K562 (cell line): Measurements from ENCODE around the gene OBSL1. TPM values are rescaled to one million over a fixed set of nuclear protein-coding genes. Genes with fewer than 3 reads are reported as not detected.

ENCODE experiments used
- ATAC-seq: fragments of 200-7000 bp; cut with Tn5 transposase; 3 replicates; pipeline ENCODE4 v1.9.1; 2020; ENCODE audit warnings: moderate library complexity
- BruUV-seq: library from RNA; stranded (reverse); fragments of 400-500 nt; replicated peaks from 2 replicates; lab custom pipeline; 2021; lab: Mats Ljungman, UMichigan
- CTCF ChIA-PET: fragments of 300-600 bp; formaldehyde crosslinking; extraction: SDS; loops from one replicate; lab custom pipeline; 2021; ENCODE audit warnings: low intra/inter-chr PET ratio; lab: Yijun Ruan, JAX
- POLR2A ChIA-PET: fragments of 300-600, 350-650 bp; sonication (Branson Sonifier 250); formaldehyde crosslinking; extraction: SDS; loops from one replicate; lab custom pipeline; 2021; ENCODE audit warnings: antibody characterized with exemption, inconsistent platforms; lab: Yijun Ruan, JAX
- DNase-seq, 4 experiments: peaks; one replicate each; pipeline versions ENCODE4 v3.0.0 to v3.0.0-alpha.2; 2011 to 2018; ENCODE audit warnings: low spot score in 3 of 4, mixed read lengths in 3 of 4; ENCODE audit errors: extremely low read depth in 1 of 4
- FAIRE-seq: peaks from 2 replicates; lab custom pipeline; 2011; peaks lifted over from hg19 to GRCh38; lab: Jason Lieb, UNC
- H2AFZ ChIP-seq: 2 replicates; pipeline ENCODE4 v1.6.0; 2011; ENCODE audit warnings: low read depth, low read length, control low read depth, inconsistent platforms
- H3K27ac ChIP-seq: fragments of 200-600 bp; 3 replicates; pipeline ENCODE4 v1.8.0; 2011; ENCODE audit warnings: low read depth, mild to moderate bottlenecking, control low read depth, inconsistent platforms, low read length, moderate library complexity, mixed read lengths; ENCODE audit errors: extremely low read depth
- H3K27me3 ChIP-seq, 2 experiments: fragments of 300-600 bp in 1 of 2; 2 replicates in 1 of 2; 3 replicates in 1 of 2; pipeline versions ENCODE4 v1.6.0 to v1.8.0; 2011; ENCODE audit warnings: inconsistent platforms in 2 of 2, low read length in 2 of 2, mild to moderate bottlenecking in 1 of 2, mixed read lengths in 1 of 2, moderate library complexity in 1 of 2; ENCODE audit not compliant: control insufficient read depth in 2 of 2, insufficient read depth in 2 of 2
- H3K36me3 ChIP-seq: fragments of 300-600 bp; 3 replicates; pipeline ENCODE4 v1.8.0; 2011; ENCODE audit warnings: mild to moderate bottlenecking, low read length, inconsistent platforms; ENCODE audit not compliant: control insufficient read depth, insufficient read depth
- H3K4me1 ChIP-seq, 2 experiments: fragments of 200-600 bp in 1 of 2; replicated peaks in 1 of 2; 2 replicates in 1 of 2; 3 replicates in 1 of 2; pipeline versions ENCODE4 v1.5.1 to v1.8.0; 2011; ENCODE audit warnings: inconsistent platforms in 2 of 2, low read length in 2 of 2, mild to moderate bottlenecking in 1 of 2, mixed read lengths in 1 of 2, moderate library complexity in 1 of 2; ENCODE audit not compliant: control insufficient read depth in 2 of 2, insufficient read depth in 2 of 2
- H3K4me2 ChIP-seq: 2 replicates; pipeline ENCODE4 v1.6.1; 2011; ENCODE audit warnings: low read length, control low read depth, inconsistent platforms, mixed read lengths; ENCODE audit not compliant: insufficient read depth
- H3K4me3 ChIP-seq: fragments of 200-600 bp; sonication (generic), shearing (Covaris generic); 2 replicates; pipeline ENCODE4 v1.5.1; 2016; ENCODE audit warnings: control low read depth, inconsistent platforms
- H3K79me2 ChIP-seq: fragments of 200-600 bp; 3 replicates; pipeline ENCODE4 v1.8.0; 2011; ENCODE audit warnings: low read length, inconsistent platforms; ENCODE audit not compliant: control insufficient read depth, insufficient read depth
- H3K9ac ChIP-seq, 2 experiments: 2 replicates each; pipeline versions ENCODE4 v1.6.0 to v1.6.1; 2011; ENCODE audit warnings: low read depth in 2 of 2, low read length in 2 of 2, control low read depth in 1 of 2, inconsistent platforms in 1 of 2, mild to moderate bottlenecking in 1 of 2, mixed read lengths in 1 of 2; ENCODE audit not compliant: insufficient read depth in 1 of 2
- H3K9me1 ChIP-seq: one replicate; pipeline ENCODE4 v1.6.0; 2011; ENCODE audit warnings: inconsistent platforms, mild to moderate bottlenecking, low read length, moderate library complexity; ENCODE audit not compliant: control insufficient read depth, insufficient read depth
- H3K9me3 ChIP-seq: replicated peaks from 2 replicates; pipeline ENCODE4 v1.5.1; 2011; ENCODE audit warnings: low read depth, low read length, inconsistent platforms; ENCODE audit not compliant: control insufficient read depth, insufficient read depth
- H4K20me1 ChIP-seq: replicated peaks from 2 replicates; pipeline ENCODE4 v1.6.1; 2011; ENCODE audit warnings: low read length, inconsistent platforms, mixed read lengths; ENCODE audit not compliant: control insufficient read depth, insufficient read depth
- EP300 ChIP-seq: IDR thresholded peaks from 2 replicates; pipeline ENCODE4 v1.6.1; 2012; ENCODE audit warnings: low read length, improper control_type of control experiment
- FUS ChIP-seq: fragments of 200-400 bp; formaldehyde crosslinking; optimal IDR thresholded peaks from 2 replicates; pipeline ENCODE3; 2017; ENCODE audit warnings: low read depth, low read length
- MTA3 ChIP-seq: fragments of 450-650 bp; formaldehyde crosslinking; IDR thresholded peaks from 2 replicates; pipeline ENCODE4 v1.6.1; 2017; ENCODE audit warnings: mild to moderate bottlenecking, borderline replicate concordance
- NCOR1 ChIP-seq: fragments of 450-650 bp; IDR thresholded peaks from 2 replicates; pipeline ENCODE4 v1.6.1; 2016; ENCODE audit warnings: mild to moderate bottlenecking, moderate library complexity
- RBFOX2 ChIP-seq: fragments of 200-400 bp; formaldehyde crosslinking; IDR thresholded peaks from 2 replicates; pipeline ENCODE4 v1.6.1; 2017; ENCODE audit warnings: low read depth, mild to moderate bottlenecking, low read length, moderate library complexity
- RBM17 ChIP-seq: fragments of 200-400 bp; formaldehyde crosslinking; IDR thresholded peaks from 2 replicates; pipeline ENCODE4 v1.6.1; 2017; ENCODE audit warnings: low read depth, mild to moderate bottlenecking, low read length, borderline replicate concordance
- TBP ChIP-seq: optimal IDR thresholded peaks from 2 replicates; pipeline ENCODE3; 2011; ENCODE audit warnings: low read depth, low read length, improper control_type of control experiment
- ZNF263 ChIP-seq: sonication (generic); formaldehyde crosslinking; IDR thresholded peaks from 2 replicates; pipeline ENCODE4 v1.8.0; 2022; ENCODE audit warnings: mild to moderate bottlenecking, missing genetic modification reagents, borderline replicate concordance
- ZNF311 ChIP-seq: fragments of 250-450 bp; sonication (Bioruptor Pico); IDR thresholded peaks from 2 replicates; pipeline ENCODE4 v1.4.0; 2020; ENCODE audit warnings: mild to moderate bottlenecking, moderate library complexity
- ZNF512 ChIP-seq: IDR thresholded peaks from 2 replicates; pipeline ENCODE4 v1.6.1; 2016; ENCODE audit warnings: missing genetic modification characterization, missing compliant biosample characterization
- WGBS: fragments of 100-300 bp; shearing (Covaris generic); methylation state at CpG from one replicate; pipeline ENCODE4 v1.1.6; 2016; ENCODE audit warnings: low coverage, mixed read lengths; ENCODE audit not compliant: insufficient coverage; ENCODE audit errors: missing lambda C conversion rate; 5-methylcytosine and 5-hydroxymethylcytosine counted together
- in situ Hi-C: fragments of 300-500 bp; cut with MboI; formaldehyde crosslinking; loops from 4 replicates; pipeline ENCODE4 v1.15.0; 2018; ENCODE audit warnings: inconsistent platforms, mixed read lengths
- intact Hi-C: fragments of 100-400 bp; cut with micrococcal nuclease; formaldehyde crosslinking; loops from 2 replicates; pipeline ENCODE4 v1.14.2; 2022
- polyA plus RNA-seq, 8 experiments: library from polyadenylated mRNA; depleted of rRNA in 4 of 8; stranded (reverse) in 5 of 8; unstranded in 3 of 8; fragments of >200 nt; fragmentation: Nextera tagmentation in 2 of 8; fragmentation: Illumina TruSeq in 1 of 8; extraction: Ambion mirVana in 2 of 8; extraction: Trizol in 1 of 8; gene quantifications; 2 replicates each; pipeline versions ENCODE4 v1.2.1 to v1.2.3, GENCODE V29; 2011 to 2014; ENCODE audit warnings: inconsistent platforms in 1 of 8, missing spikeins in 1 of 8
- total RNA-seq, 7 experiments: library from RNA; depleted of rRNA in 6 of 7; stranded (reverse); fragments of >200 nt in 6 of 7; fragmentation: Illumina TruSeq in 2 of 7; extraction: Trizol in 2 of 7; gene quantifications; 2 replicates each; pipeline versions ENCODE4 v1.2.1 to v1.2.3, GENCODE V29; 2011 to 2021; ENCODE audit warnings: low replicate concordance in 1 of 7
- TF ChIP-seq, protein P1 (sequence below): IDR thresholded peaks from 2 replicates; pipeline ENCODE4 v1.6.1; 2011; ENCODE audit warnings: borderline replicate concordance, low read depth, mild to moderate bottlenecking, moderate library complexity, low read length; ENCODE audit not compliant: insufficient read depth, poor library complexity, severe bottlenecking
- TF ChIP-seq, protein P2 (sequence below): fragments of 250-450 bp; sonication (Bioruptor Pico); IDR thresholded peaks from 2 replicates; pipeline ENCODE4 v1.4.0; 2020; ENCODE audit warnings: mild to moderate bottlenecking, moderate library complexity, borderline replicate concordance
- TF ChIP-seq, protein P3 (sequence below): fragments of 250-450 bp; sonication (Bioruptor Pico); IDR thresholded peaks from 2 replicates; pipeline ENCODE4 v1.4.0; 2020; ENCODE audit warnings: mild to moderate bottlenecking, moderate library complexity

The OBSL1 gene
- total and polyA plus RNA-seq, 9 of the 15 experiments (the other 6 are each of a cell fraction or from before 2014, with no cell fraction given), result 1.2 to 26.6 (median 8.6) TPM

DNA sequence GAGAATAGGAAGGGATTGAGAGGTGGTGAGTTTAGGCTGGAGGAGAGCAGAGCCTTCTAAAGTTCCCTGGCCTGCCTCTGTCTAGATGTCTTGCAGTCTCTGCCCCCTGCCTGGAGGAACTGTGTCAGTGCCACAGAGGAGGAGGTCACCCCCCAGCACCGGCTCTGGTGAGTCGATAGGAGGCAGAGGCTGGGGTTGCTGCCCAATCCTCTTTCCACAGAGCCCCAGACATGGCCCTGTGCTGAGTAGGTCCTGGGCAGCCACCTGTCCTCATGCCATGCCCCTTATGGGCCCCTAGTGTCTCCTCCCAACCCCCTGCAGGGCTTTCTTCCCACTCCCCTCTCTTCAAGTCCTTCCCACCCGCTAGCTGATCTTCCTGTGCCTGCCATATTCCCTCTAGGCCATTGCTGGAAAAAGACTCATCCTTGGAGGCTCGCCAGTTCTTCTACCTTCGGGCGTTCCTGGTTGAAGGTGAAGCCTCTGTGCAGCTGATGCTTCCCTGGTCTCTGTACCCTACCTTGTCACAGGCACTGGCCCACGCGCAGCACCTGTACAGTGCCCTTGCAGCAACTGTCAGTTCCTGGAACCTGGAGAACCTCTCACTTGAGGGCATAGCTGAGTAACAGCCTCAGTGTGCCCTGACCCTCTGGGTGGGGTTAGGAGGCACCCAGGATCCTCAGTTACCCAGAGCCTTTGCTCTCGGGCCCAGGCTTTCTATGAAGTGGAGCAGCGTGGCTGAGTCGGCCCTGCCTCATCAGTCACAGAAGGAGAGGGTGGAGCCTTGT is 42.9 kb upstream of the OBSL1 start:
- no peak for ATAC-seq

More for the DNA sequence above, 42.9 kb upstream of the OBSL1 start:
- Histone ChIP-seq H3K27me3 (no peaks in the 10 kb centered on the region), H3K79me2 (no peaks in the 10 kb centered on the region), H3K4me3 (no peak overlapping the region), H2AFZ (no peak overlapping the region), H4K20me1 (no peaks in the 10 kb centered on the region; the same call in 1 of the 2 replicates), H3K9ac (no peak overlapping the region), H3K4me1 (peaks cover 0 to 11% of the 10 kb centered on the region in 2 experiments; a peak in 2 of 5 replicates), H3K4me2 (no peak overlapping the region), H3K9me3 (no peaks in the 10 kb centered on the region), H3K9me1 (no peaks in the 10 kb centered on the region), H3K27ac (no peak overlapping the region), H3K36me3 (no peaks in the 10 kb centered on the region)
- intact Hi-C loops, result no loop called here
- TF ChIP-seq RBM17 (no peak), RBFOX2 (no peak), ZNF512 (tag) (no peak), FUS (no peak), ZNF263 (no peak), TBP (no peak), ZNF311 (no peak), EP300 (no peak), MTA3 (no peak), NCOR1 (no peak)
- TF ChIP-seq, protein P1, sequence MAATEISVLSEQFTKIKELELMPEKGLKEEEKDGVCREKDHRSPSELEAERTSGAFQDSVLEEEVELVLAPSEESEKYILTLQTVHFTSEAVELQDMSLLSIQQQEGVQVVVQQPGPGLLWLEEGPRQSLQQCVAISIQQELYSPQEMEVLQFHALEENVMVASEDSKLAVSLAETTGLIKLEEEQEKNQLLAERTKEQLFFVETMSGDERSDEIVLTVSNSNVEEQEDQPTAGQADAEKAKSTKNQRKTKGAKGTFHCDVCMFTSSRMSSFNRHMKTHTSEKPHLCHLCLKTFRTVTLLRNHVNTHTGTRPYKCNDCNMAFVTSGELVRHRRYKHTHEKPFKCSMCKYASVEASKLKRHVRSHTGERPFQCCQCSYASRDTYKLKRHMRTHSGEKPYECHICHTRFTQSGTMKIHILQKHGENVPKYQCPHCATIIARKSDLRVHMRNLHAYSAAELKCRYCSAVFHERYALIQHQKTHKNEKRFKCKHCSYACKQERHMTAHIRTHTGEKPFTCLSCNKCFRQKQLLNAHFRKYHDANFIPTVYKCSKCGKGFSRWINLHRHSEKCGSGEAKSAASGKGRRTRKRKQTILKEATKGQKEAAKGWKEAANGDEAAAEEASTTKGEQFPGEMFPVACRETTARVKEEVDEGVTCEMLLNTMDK, result no peak
- TF ChIP-seq, protein P2, sequence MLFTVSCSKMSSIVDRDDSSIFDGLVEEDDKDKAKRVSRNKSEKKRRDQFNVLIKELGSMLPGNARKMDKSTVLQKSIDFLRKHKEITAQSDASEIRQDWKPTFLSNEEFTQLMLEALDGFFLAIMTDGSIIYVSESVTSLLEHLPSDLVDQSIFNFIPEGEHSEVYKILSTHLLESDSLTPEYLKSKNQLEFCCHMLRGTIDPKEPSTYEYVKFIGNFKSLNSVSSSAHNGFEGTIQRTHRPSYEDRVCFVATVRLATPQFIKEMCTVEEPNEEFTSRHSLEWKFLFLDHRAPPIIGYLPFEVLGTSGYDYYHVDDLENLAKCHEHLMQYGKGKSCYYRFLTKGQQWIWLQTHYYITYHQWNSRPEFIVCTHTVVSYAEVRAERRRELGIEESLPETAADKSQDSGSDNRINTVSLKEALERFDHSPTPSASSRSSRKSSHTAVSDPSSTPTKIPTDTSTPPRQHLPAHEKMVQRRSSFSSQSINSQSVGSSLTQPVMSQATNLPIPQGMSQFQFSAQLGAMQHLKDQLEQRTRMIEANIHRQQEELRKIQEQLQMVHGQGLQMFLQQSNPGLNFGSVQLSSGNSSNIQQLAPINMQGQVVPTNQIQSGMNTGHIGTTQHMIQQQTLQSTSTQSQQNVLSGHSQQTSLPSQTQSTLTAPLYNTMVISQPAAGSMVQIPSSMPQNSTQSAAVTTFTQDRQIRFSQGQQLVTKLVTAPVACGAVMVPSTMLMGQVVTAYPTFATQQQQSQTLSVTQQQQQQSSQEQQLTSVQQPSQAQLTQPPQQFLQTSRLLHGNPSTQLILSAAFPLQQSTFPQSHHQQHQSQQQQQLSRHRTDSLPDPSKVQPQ, result no peak
- TF ChIP-seq, protein P3, sequence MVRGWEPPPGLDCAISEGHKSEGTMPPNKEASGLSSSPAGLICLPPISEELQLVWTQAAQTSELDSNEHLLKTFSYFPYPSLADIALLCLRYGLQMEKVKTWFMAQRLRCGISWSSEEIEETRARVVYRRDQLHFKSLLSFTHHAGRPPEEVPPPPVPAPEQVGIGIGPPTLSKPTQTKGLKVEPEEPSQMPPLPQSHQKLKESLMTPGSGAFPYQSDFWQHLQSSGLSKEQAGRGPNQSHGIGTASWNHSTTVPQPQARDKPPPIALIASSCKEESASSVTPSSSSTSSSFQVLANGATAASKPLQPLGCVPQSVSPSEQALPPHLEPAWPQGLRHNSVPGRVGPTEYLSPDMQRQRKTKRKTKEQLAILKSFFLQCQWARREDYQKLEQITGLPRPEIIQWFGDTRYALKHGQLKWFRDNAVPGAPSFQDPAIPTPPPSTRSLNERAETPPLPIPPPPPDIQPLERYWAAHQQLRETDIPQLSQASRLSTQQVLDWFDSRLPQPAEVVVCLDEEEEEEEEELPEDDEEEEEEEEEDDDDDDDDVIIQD (CRISPR knock-in tag), result no peak
- CTCF ChIA-PET, result no interaction called here
- FAIRE-seq (no peak), DNase-seq (no peak)
- WGBS, result 75% methylated on average over 5 of the region's 11 CpGs
- no TSS peak for BruUV-seq
- POLR2A ChIA-PET, result no interaction called here
- in situ Hi-C loops, result no loop called here
